B cell (primary cell): ENCODE results near the gene NHS. TPM values are rescaled to one million over a fixed set of nuclear protein-coding genes. Genes with fewer than 3 reads are reported as not detected.

Experiments
- ATAC-seq: fragments of 200-7000 bp; cut with Tn5 transposase; one replicate; pipeline ENCODE4 v1.10.0; 2021; ENCODE audit warnings: low read depth, mild to moderate bottlenecking, moderate number of reproducible peaks, moderate library complexity
- CTCF ChIA-PET: fragments of 350-600 bp; sonication (Branson Sonifier 250); formaldehyde crosslinking; loops from one replicate; lab custom pipeline; 2021; ENCODE audit warnings: antibody characterized with exemption, inconsistent platforms; lab: Charles Lee
- POLR2A ChIA-PET: fragments of 350-600 bp; sonication (Branson Sonifier 250); formaldehyde crosslinking; loops from one replicate; lab custom pipeline; 2021; ENCODE audit warnings: antibody characterized with exemption; lab: Charles Lee
- DNase-seq: peaks from one replicate; pipeline ENCODE4 v3.0.0; 2013
- H2AFZ ChIP-seq: 2 replicates; pipeline ENCODE4 v1.6.1; 2012; ENCODE audit warnings: mild to moderate bottlenecking, low read depth, low read length; ENCODE audit not compliant: insufficient read depth, poor library complexity, severe bottlenecking
- H3K27ac ChIP-seq, 2 donors: 1 replicate in 1 of 2; 2 replicates in 1 of 2; pipeline ENCODE4 v1.5.1; 2012 to 2013; ENCODE audit warnings: low read length in 2 of 2, mild to moderate bottlenecking in 2 of 2, moderate library complexity in 1 of 2
- H3K27me3 ChIP-seq, 4 experiments: fragments of 200-600 bp in 1 of 4; sonication (generic) in 1 of 4; replicated peaks in 1 of 4; 1 replicate in 2 of 4; 2 replicates in 2 of 4; pipeline versions ENCODE4 v1.6.1 to v1.7.0; 2013 to 2016; ENCODE audit warnings: low read length in 3 of 4, mild to moderate bottlenecking in 2 of 4, mixed read lengths in 1 of 4, moderate library complexity in 1 of 4; ENCODE audit not compliant: insufficient read depth in 4 of 4, control insufficient read depth in 3 of 4; ENCODE audit errors: control extremely low read depth in 1 of 4
- H3K36me3 ChIP-seq, 2 experiments: replicated peaks in 1 of 2; 1 replicate in 1 of 2; 2 replicates in 1 of 2; pipeline versions ENCODE4 v1.6.1 to v1.7.1; 2013; ENCODE audit warnings: low read length in 1 of 2; ENCODE audit not compliant: insufficient read depth in 2 of 2, control insufficient read depth in 1 of 2; ENCODE audit errors: control extremely low read depth in 1 of 2, extremely low read depth in 1 of 2
- H3K4me1 ChIP-seq, 2 donors: fragments of 200-600 bp in 1 of 2; sonication (generic) in 1 of 2; 1 replicate in 1 of 2; 2 replicates in 1 of 2; pipeline versions ENCODE4 v1.5.1 to v1.6.1; 2013 to 2017; ENCODE audit warnings: low read length in 2 of 2; ENCODE audit not compliant: control insufficient read depth in 2 of 2, insufficient read depth in 2 of 2
- H3K4me2 ChIP-seq: replicated peaks from 2 replicates; pipeline ENCODE3; 2012; ENCODE audit warnings: mild to moderate bottlenecking, low read depth, low read length; ENCODE audit not compliant: poor library complexity, severe bottlenecking
- H3K4me3 ChIP-seq, 5 experiments: fragments of 200-600 bp in 1 of 5; sonication (generic) in 1 of 5; 1 replicate in 3 of 5; 2 replicates in 2 of 5; pipeline versions ENCODE4 v1.5.1 to v1.7.0; 2011 to 2016; ENCODE audit warnings: low read length in 4 of 5, mild to moderate bottlenecking in 4 of 5, low read depth in 2 of 5, control low read depth in 1 of 5, moderate library complexity in 1 of 5; ENCODE audit not compliant: insufficient read depth in 1 of 5; ENCODE audit errors: control extremely low read depth in 1 of 5, extremely low read depth in 1 of 5
- H3K79me2 ChIP-seq: fragments of 200-600 bp; sonication (generic); one replicate; pipeline ENCODE4 v1.6.0; 2016; ENCODE audit warnings: low read length; ENCODE audit not compliant: control insufficient read depth, insufficient read depth
- H3K9ac ChIP-seq: fragments of 200-600 bp; sonication (generic); 2 replicates; pipeline ENCODE4 v1.6.1; 2017; ENCODE audit warnings: mild to moderate bottlenecking, low read length, moderate library complexity
- H3K9me3 ChIP-seq, 3 donors: one replicate each; pipeline versions ENCODE4 v1.6.1 to v1.7.1; 2013; ENCODE audit warnings: low read length in 2 of 3; ENCODE audit not compliant: control insufficient read depth in 2 of 3, insufficient read depth in 1 of 3; ENCODE audit errors: control extremely low read depth in 1 of 3
- H4K20me1 ChIP-seq: 2 replicates; pipeline ENCODE4 v1.6.0; 2012; ENCODE audit warnings: mild to moderate bottlenecking, low read length; ENCODE audit not compliant: insufficient read depth, control insufficient read depth, poor library complexity, severe bottlenecking
- H3K27ac Mint-ChIP-seq: one replicate; pipeline ENCODE4 v1.8.0; 2021; ENCODE audit warnings: mixed read lengths
- H3K27me3 Mint-ChIP-seq: one replicate; pipeline ENCODE4 v1.8.0; 2021; ENCODE audit warnings: mixed read lengths
- H3K4me1 Mint-ChIP-seq: one replicate; pipeline ENCODE4 v1.8.0; 2021; ENCODE audit warnings: mixed read lengths
- H3K4me3 Mint-ChIP-seq: one replicate; pipeline ENCODE4 v1.8.0; 2021; ENCODE audit warnings: mixed read lengths
- H3K9me3 Mint-ChIP-seq: one replicate; pipeline ENCODE4 v1.8.0; 2022; ENCODE audit warnings: mixed read lengths; ENCODE audit not compliant: insufficient read depth
- EZH2 ChIP-seq: IDR thresholded peaks from 2 replicates; pipeline ENCODE4 v1.6.1; 2012; ENCODE audit warnings: borderline replicate concordance, low read depth, mild to moderate bottlenecking, moderate library complexity, low read length; ENCODE audit not compliant: insufficient read depth, poor library complexity, severe bottlenecking
- WGBS: methylation state at CpG from one replicate; pipeline ENCODE4 v1.1.5; 2013; ENCODE audit warnings: missing lambda C conversion rate; ENCODE audit not compliant: insufficient coverage; 5-methylcytosine and 5-hydroxymethylcytosine counted together
- intact Hi-C: fragments of 100-400 bp; cut with micrococcal nuclease; formaldehyde crosslinking; loops from one replicate; pipeline ENCODE4 v1.10.0; 2022
- polyA plus RNA-seq: library from polyadenylated mRNA; depleted of rRNA; stranded (reverse); fragments of >200 nt; gene quantifications from 2 replicates; pipeline ENCODE4 v1.2.3, GENCODE V29; 2012
- total RNA-seq, 2 donors: library from RNA; stranded (reverse); fragments of 120-200 nt in 1 of 2; gene quantifications; 1 replicate in 1 of 2; 2 replicates in 1 of 2; pipeline versions ENCODE4 v1.2.3 to v1.2.4, GENCODE V29; 2013 to 2022
- TF ChIP-seq, protein P1 (sequence below): fragments of 200-600 bp; IDR thresholded peaks from one replicate; pipeline ENCODE4 v1.8.0; 2022; ENCODE audit warnings: antibody characterized with exemption, mild to moderate bottlenecking

The NHS gene
- total and polyA plus RNA-seq, 2 donors (not counting 1 experiment from before 2014, with no cell fraction given), result not detected

DNA sequence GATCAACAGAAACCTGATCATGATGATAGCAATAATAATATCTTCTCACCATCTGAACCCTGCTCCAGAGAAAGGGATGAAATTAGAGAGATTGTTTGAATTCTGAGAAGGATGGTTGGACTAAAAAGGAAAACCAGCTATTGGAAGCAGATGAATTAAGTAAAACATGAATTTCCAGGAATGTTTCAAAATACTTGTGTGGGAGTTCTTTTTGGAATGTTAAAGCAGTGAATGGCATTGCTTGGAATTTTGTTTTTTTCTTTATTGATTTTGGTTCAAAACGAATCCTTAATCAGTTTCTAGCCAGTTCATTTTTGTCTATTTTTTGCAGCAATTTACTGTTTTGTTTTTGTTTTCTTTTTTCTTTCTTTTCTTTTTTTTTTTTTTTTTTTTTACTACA, 150.3 kb downstream of the NHS start:
- TF ChIP-seq, protein P1, sequence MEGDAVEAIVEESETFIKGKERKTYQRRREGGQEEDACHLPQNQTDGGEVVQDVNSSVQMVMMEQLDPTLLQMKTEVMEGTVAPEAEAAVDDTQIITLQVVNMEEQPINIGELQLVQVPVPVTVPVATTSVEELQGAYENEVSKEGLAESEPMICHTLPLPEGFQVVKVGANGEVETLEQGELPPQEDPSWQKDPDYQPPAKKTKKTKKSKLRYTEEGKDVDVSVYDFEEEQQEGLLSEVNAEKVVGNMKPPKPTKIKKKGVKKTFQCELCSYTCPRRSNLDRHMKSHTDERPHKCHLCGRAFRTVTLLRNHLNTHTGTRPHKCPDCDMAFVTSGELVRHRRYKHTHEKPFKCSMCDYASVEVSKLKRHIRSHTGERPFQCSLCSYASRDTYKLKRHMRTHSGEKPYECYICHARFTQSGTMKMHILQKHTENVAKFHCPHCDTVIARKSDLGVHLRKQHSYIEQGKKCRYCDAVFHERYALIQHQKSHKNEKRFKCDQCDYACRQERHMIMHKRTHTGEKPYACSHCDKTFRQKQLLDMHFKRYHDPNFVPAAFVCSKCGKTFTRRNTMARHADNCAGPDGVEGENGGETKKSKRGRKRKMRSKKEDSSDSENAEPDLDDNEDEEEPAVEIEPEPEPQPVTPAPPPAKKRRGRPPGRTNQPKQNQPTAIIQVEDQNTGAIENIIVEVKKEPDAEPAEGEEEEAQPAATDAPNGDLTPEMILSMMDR, result no peak
- no peak for TF ChIP-seq EZH2

GRCh38 chrX:17525762-17526555, 151.0 kb downstream of the NHS start:
- Histone ChIP-seq H3K4me3 (no peak overlapping the region), H4K20me1 (no peaks in the 10 kb centered on the region), H2AFZ (no peak overlapping the region), H3K4me1 (no peaks in the 10 kb centered on the region), H3K9ac (no peak overlapping the region), H3K36me3 (no peaks in the 10 kb centered on the region), H3K79me2 (no peaks in the 10 kb centered on the region), H3K27me3 (no peaks in the 10 kb centered on the region), H3K27ac (no peak overlapping the region), H3K9me3 (no peaks in the 10 kb centered on the region), H3K4me2 (no peak overlapping the region)
- 97% methylated on average over 5 of the region's 8 CpGs for WGBS
- TF ChIP-seq EZH2, result no peak
- TF ChIP-seq, protein P1, result no peak
- no peak for DNase-seq
- ChIA-PET CTCF (no interaction called here), POLR2A (no interaction called here)
- no peak for ATAC-seq
- H3K27me3 Mint-ChIP-seq, result no peaks in the 10 kb centered on the region
- H3K9me3 Mint-ChIP-seq, result no peaks in the 10 kb centered on the region
- no peak overlapping the region for H3K4me3 Mint-ChIP-seq
- intact Hi-C loops, result no loop called here
- H3K4me1 Mint-ChIP-seq, result no peaks in the 10 kb centered on the region
- no peak overlapping the region for H3K27ac Mint-ChIP-seq

More for the DNA sequence above, 150.3 kb downstream of the NHS start:
- no peaks in the 10 kb centered on the region for H3K79me2 ChIP-seq
- no peaks in the 10 kb centered on the region for H3K4me1 ChIP-seq
- Mint-ChIP-seq H3K27me3 (no peaks in the 10 kb centered on the region), H3K27ac (no peak overlapping the region), H3K9me3 (no peaks in the 10 kb centered on the region), H3K4me3 (no peak overlapping the region), H3K4me1 (no peaks in the 10 kb centered on the region)
- ChIA-PET POLR2A (no interaction called here), CTCF (no interaction called here)
- H2AFZ ChIP-seq, result no peak overlapping the region
- WGBS, result no CpG with 5 or more reads among the region's 1 CpG
- ATAC-seq (no peak), DNase-seq (no peak)
- H3K4me3 ChIP-seq, result no peak overlapping the region
- no peaks in the 10 kb centered on the region for H3K9me3 ChIP-seq
- no peaks in the 10 kb centered on the region for H3K27me3 ChIP-seq
- no peak overlapping the region for H3K4me2 ChIP-seq
- H3K36me3 ChIP-seq, result no peaks in the 10 kb centered on the region
- no peak overlapping the region for H3K9ac ChIP-seq
- intact Hi-C loops, result no loop called here
- no peak overlapping the region for H3K27ac ChIP-seq
- no peaks in the 10 kb centered on the region for H4K20me1 ChIP-seq
